Nephron progenitor cell (in vitro differentiated cells): ENCODE measurements around the gene RASAL2.

Experiments
- DNase-seq: peaks from one replicate; pipeline ENCODE4 v3.0.0; 2021
- H3K27ac Mint-ChIP-seq: 2 replicates; pipeline ENCODE4 v1.8.0; 2021; ENCODE audit warnings: mild to moderate bottlenecking, moderate library complexity, mixed read lengths
- H3K27me3 Mint-ChIP-seq: 2 replicates; pipeline ENCODE4 v1.8.0; 2021; ENCODE audit warnings: mild to moderate bottlenecking, low read depth, mixed read lengths; ENCODE audit not compliant: poor library complexity
- H3K36me3 Mint-ChIP-seq: 2 replicates; pipeline ENCODE4 v1.8.0; 2021; ENCODE audit warnings: low read depth, mixed read lengths
- H3K4me1 Mint-ChIP-seq: 2 replicates; pipeline ENCODE4 v1.8.0; 2021; ENCODE audit warnings: mixed read lengths
- H3K4me3 Mint-ChIP-seq: 2 replicates; pipeline ENCODE4 v1.8.0; 2021; ENCODE audit warnings: mild to moderate bottlenecking, moderate library complexity, mixed read lengths
- H3K9me3 Mint-ChIP-seq: 2 replicates; pipeline ENCODE4 v1.8.0; 2021; ENCODE audit warnings: mild to moderate bottlenecking, moderate library complexity, mixed read lengths
- TF ChIP-seq, protein P1 (sequence below): fragments of 200-600 bp; sonication (generic); IDR thresholded peaks from 2 replicates; pipeline ENCODE4 v1.5.0; 2021; ENCODE audit warnings: antibody characterized with exemption

The RASAL2 gene

DNA sequence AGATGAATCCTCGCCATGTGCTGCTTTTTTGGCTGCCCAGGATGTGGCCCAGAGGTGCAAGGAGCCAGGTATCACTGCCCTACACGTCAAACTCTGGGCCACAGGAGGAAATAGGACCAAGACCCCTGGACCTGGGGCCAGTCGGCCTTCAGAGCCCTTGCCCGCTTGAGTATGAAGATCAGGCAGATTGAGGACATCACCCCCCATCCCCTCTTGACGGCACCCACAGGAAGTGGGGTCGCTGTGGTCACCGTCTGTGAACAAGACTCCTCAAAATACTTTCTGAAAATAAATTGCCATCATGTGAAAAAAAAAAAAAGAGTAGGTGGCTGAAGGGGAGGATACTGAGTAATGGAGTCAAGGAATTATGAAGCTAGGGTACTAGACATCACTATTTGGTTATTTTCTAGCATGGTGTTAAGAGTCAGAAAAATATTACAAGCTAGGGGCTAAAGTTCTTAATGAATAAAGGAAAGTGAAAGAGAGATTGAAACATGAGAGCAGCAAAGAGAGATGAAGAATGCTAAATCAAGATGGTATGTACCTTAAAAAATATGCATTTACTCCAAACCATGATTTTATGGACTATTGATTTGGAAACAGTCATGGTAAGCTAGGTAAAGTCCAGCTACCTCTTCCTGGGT, 318.0 kb downstream of the RASAL2 start:
- Mint-ChIP-seq H3K4me3 (no peak overlapping the region), H3K36me3 (peaks cover 17% of the 10 kb centered on the region), H3K27me3 (peaks cover 3% of the 10 kb centered on the region), H3K27ac (peak overlapping the region; percentile 15), H3K9me3 (peaks cover 10% of the 10 kb centered on the region), H3K4me1 (no peaks in the 10 kb centered on the region)
- TF ChIP-seq, protein P1, sequence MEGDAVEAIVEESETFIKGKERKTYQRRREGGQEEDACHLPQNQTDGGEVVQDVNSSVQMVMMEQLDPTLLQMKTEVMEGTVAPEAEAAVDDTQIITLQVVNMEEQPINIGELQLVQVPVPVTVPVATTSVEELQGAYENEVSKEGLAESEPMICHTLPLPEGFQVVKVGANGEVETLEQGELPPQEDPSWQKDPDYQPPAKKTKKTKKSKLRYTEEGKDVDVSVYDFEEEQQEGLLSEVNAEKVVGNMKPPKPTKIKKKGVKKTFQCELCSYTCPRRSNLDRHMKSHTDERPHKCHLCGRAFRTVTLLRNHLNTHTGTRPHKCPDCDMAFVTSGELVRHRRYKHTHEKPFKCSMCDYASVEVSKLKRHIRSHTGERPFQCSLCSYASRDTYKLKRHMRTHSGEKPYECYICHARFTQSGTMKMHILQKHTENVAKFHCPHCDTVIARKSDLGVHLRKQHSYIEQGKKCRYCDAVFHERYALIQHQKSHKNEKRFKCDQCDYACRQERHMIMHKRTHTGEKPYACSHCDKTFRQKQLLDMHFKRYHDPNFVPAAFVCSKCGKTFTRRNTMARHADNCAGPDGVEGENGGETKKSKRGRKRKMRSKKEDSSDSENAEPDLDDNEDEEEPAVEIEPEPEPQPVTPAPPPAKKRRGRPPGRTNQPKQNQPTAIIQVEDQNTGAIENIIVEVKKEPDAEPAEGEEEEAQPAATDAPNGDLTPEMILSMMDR: no peak
- DNase-seq: no peak

DNA sequence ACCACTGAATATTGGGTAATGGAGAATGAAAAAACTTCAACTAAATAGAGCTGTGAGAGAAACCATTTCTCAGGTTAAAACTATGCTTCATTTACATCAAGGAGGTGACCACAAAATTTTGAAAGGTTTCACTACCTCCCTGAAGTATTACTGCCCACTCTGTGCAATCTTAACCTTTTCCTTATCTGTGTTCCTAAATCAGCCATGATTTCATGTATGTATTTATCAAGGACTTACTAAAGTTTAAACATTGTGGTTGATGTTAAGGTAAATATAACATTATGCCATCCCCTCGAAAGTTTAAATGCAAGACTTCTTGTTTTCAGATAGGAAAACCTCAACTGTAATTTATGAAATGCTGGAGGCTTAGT, 318.5 kb downstream of the RASAL2 start:
- no peaks in the 10 kb centered on the region for H3K4me1 Mint-ChIP-seq
- DNase-seq: no peak
- no peak overlapping the region for H3K27ac Mint-ChIP-seq
- H3K9me3 Mint-ChIP-seq: peaks cover 14% of the 10 kb centered on the region
- H3K36me3 Mint-ChIP-seq: peaks cover 21% of the 10 kb centered on the region
- TF ChIP-seq, protein P1: no peak
- H3K27me3 Mint-ChIP-seq: peaks cover 3% of the 10 kb centered on the region
- no peak overlapping the region for H3K4me3 Mint-ChIP-seq

DNA sequence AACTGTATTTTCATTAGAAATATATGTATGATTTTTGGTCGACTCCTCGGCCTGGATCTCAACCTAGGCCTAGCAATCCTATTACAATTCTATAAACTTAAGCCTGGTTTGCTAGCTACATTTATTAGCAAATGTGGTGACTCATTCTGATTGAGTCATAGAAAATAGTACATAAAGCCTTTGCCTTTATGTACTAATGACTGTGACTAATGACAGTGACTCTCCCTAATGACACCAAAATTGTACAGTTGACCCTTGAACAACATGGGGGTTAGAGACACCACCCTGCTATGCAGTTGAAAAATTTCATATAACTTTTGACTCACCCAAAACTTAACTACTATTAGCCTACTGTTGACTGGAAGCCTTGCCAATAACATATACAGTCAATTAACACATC, 324.0 kb downstream of the RASAL2 start:
- H3K27me3 Mint-ChIP-seq: no peaks in the 10 kb centered on the region
- peaks cover 9% of the 10 kb centered on the region for H3K9me3 Mint-ChIP-seq
- DNase-seq: no peak
- H3K4me3 Mint-ChIP-seq: no peak overlapping the region
- TF ChIP-seq, protein P1: no peak
- peaks cover 8% of the 10 kb centered on the region for H3K36me3 Mint-ChIP-seq
- H3K27ac Mint-ChIP-seq: no peak overlapping the region
- H3K4me1 Mint-ChIP-seq: no peaks in the 10 kb centered on the region

DNA sequence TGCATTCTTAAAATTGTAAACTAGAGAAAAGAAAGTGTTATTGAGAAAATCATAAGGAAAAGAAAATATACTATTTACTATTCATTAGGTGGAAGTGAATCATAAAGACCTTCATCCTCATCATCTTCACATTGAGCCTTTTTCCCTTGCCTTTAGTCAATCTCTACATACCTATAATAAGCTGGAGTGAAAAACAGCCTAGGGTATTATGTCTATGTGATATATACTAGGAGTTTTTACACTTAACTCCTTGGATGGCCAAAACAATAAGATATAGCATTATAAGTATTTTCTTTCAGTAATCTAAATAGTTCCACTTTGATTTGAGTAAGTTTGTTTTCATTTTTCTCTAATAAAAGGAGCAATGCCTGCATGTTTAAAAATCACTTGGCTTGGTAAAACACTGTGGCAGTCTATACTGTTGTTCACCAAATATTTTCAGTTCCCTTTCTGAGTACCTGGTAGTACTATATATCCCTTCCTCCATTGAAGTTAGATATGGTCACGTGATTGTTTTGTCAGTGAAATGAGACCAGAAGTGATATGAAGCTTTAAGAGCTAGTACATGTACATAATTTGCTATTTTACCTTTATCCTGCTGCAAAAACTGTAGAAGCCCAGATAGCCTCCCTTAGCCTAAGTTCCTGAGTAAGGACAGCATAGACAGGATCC, 324.5 kb downstream of the RASAL2 start:
- H3K27ac Mint-ChIP-seq: no peak overlapping the region
- peaks cover 9% of the 10 kb centered on the region for H3K9me3 Mint-ChIP-seq
- no peak overlapping the region for H3K4me3 Mint-ChIP-seq
- no peak for DNase-seq
- no peaks in the 10 kb centered on the region for H3K27me3 Mint-ChIP-seq
- no peaks in the 10 kb centered on the region for H3K4me1 Mint-ChIP-seq
- TF ChIP-seq, protein P1: no peak
- peaks cover 8% of the 10 kb centered on the region for H3K36me3 Mint-ChIP-seq

DNA sequence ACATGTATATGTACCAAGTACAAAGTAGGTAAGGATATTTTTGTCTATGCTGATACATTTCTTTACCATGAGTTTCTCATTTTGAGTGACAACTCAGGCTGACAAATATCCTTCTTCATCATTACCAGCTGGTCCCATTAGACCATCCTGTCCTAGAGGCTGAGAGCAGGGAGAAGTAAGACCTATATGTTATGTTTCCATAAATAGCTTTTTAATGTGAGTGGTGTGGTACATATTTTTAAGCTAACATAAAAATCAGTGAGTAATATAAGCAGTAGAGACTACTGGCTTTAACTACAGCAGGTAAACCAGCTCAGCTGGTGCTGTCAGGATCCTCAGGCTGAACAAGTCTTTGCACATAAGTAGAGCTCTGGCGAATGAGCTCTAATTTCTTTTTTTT, 340.5 kb downstream of the RASAL2 start:
- no peaks in the 10 kb centered on the region for H3K36me3 Mint-ChIP-seq
- H3K4me3 Mint-ChIP-seq: no peak overlapping the region
- DNase-seq: no peak
- H3K9me3 Mint-ChIP-seq: no peaks in the 10 kb centered on the region
- TF ChIP-seq, protein P1: no peak
- H3K27ac Mint-ChIP-seq: no peak overlapping the region
- H3K27me3 Mint-ChIP-seq: no peaks in the 10 kb centered on the region
- no peaks in the 10 kb centered on the region for H3K4me1 Mint-ChIP-seq
